ENCODE measurements around the gene RBM19. TPM values are rescaled to one million over a fixed set of nuclear protein-coding genes. Genes with fewer than 3 reads are reported as not detected.
"Not testable (repeated sequence)": the region's sequence is repeated elsewhere in the genome, so short reads cannot be mapped to it uniquely, and the experiment has no call there.

The RBM19 gene
- total RNA-seq, 1 experiment from 2014 or later: 61.7 TPM

DNA sequence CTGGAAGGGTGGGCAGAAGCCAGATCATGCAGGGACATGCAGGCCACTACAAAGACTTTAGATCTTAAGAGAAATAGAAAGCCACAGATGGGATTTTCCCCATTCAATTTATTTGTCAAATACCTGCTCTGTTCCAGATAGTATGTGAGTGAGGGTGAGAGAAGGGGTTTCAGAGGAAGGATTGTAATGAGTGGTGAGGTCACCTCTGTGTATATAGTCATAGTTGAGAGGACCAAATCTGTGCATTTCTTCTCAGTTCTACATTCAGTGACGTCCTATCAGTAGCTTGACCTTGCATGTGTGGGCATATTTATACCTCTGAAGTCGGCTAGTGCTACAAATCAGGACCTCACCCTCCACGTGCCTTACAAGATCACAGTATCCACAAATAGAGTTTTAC, 31.2 kb upstream of the RBM19 start:
- H3K27ac ChIP-seq (ENCODE audit: low read length): no peak overlapping the region
- H3K4me3 ChIP-seq (ENCODE audit: low read length): no peak overlapping the region
- ChIA-PET CTCF (no interaction called here), POLR2A (ENCODE audit: unreplicated experiment) (no interaction called here)
- H2AFZ ChIP-seq (ENCODE audit: low read length): no peak overlapping the region
- BruUV-seq (replicated peaks): no TSS peak
- no peaks in the 10 kb centered on the region for H3K4me1 ChIP-seq (ENCODE audit: insufficient read depth, low read length)
- H3F3A ChIP-seq (ENCODE audit: low read length, unreplicated experiment): no peaks in the 10 kb centered on the region
- no peaks in the 10 kb centered on the region for H3K9me3 ChIP-seq (ENCODE audit: low read length)
- intact Hi-C loops (cut with micrococcal nuclease): no loop called here
- no peak for DNase-seq
- no peaks in the 10 kb centered on the region for H3K36me3 ChIP-seq (ENCODE audit: low read depth, low read length)
- no peak overlapping the region for H3K9ac ChIP-seq (ENCODE audit: low read length)
- no peaks in the 10 kb centered on the region for H3K9me2 ChIP-seq (replicated peaks; ENCODE audit: low read length)
- no peaks in the 10 kb centered on the region for H4K20me1 ChIP-seq (ENCODE audit: low read length)
- TF ChIP-seq EZH2 (IDR thresholded peaks at IDR 0.05; ENCODE audit: low read length, unreplicated experiment) (no peak), EZH2phosphoT487 (IDR thresholded peaks at IDR 0.05; ENCODE audit: borderline replicate concordance, low read length) (no peak)
- TF ChIP-seq, protein P1, sequence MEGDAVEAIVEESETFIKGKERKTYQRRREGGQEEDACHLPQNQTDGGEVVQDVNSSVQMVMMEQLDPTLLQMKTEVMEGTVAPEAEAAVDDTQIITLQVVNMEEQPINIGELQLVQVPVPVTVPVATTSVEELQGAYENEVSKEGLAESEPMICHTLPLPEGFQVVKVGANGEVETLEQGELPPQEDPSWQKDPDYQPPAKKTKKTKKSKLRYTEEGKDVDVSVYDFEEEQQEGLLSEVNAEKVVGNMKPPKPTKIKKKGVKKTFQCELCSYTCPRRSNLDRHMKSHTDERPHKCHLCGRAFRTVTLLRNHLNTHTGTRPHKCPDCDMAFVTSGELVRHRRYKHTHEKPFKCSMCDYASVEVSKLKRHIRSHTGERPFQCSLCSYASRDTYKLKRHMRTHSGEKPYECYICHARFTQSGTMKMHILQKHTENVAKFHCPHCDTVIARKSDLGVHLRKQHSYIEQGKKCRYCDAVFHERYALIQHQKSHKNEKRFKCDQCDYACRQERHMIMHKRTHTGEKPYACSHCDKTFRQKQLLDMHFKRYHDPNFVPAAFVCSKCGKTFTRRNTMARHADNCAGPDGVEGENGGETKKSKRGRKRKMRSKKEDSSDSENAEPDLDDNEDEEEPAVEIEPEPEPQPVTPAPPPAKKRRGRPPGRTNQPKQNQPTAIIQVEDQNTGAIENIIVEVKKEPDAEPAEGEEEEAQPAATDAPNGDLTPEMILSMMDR (conservative IDR thresholded peaks at IDR 0.05; ENCODE audit: low read depth, low read length): no peak
- peaks cover 93% of the 10 kb centered on the region for H3K27me3 ChIP-seq (ENCODE audit: low read length)
- ATAC-seq: no peak
- H3K79me2 ChIP-seq (ENCODE audit: low read length): no peaks in the 10 kb centered on the region
- H3K4me2 ChIP-seq (ENCODE audit: low read length): no peak overlapping the region

DNA sequence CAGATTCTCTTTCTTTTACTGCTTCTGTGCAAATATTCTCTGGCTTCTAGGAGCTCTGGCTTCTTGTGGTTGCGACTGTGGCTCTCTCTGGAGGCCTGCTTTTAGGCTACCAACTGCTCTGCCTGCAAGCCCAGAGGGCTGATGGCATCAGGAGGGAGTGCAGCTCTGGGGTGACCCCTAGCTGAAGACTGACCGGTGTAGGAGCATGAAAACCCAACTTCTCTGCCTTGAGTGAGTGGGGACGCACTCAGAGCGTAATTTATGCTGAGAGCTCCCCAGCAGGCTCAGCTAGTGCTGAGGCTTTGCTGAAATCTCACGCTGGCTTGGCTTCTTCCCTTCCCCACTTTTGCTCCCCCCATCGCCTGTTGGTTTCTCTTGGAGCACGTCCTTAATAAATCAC, 29.9 kb upstream of the RBM19 start:
- Histone ChIP-seq H3K9me2 (replicated peaks; ENCODE audit: low read length) (no peaks in the 10 kb centered on the region), H3K79me2 (ENCODE audit: low read length) (no peaks in the 10 kb centered on the region), H4K20me1 (ENCODE audit: low read length) (no peaks in the 10 kb centered on the region), H3K9ac (ENCODE audit: low read length) (no peak overlapping the region), H3F3A (ENCODE audit: low read length, unreplicated experiment) (no peaks in the 10 kb centered on the region), H3K4me2 (ENCODE audit: low read length) (no peak overlapping the region), H3K27me3 (ENCODE audit: low read length) (peaks cover 93% of the 10 kb centered on the region), H3K9me3 (ENCODE audit: low read length) (no peaks in the 10 kb centered on the region), H3K27ac (ENCODE audit: low read length) (no peak overlapping the region), H2AFZ (ENCODE audit: low read length) (no peak overlapping the region), H3K36me3 (ENCODE audit: low read depth, low read length) (no peaks in the 10 kb centered on the region), H3K4me3 (ENCODE audit: low read length) (no peak overlapping the region), H3K4me1 (ENCODE audit: insufficient read depth, low read length) (no peaks in the 10 kb centered on the region)
- ChIA-PET POLR2A (ENCODE audit: unreplicated experiment) (no interaction called here), CTCF (interaction anchor here (1.0 kb wide), 2 partner anchors 16 to 513 kb away, joined by 3 read pairs; no protein-coding TSS in a partner anchor)
- DNase-seq: no peak
- ATAC-seq: peak; percentile 50; the same call in 1 of the 2 replicates
- intact Hi-C loops (cut with micrococcal nuclease): no loop called here
- TF ChIP-seq EZH2phosphoT487 (IDR thresholded peaks at IDR 0.05; ENCODE audit: borderline replicate concordance, low read length) (no peak), EZH2 (IDR thresholded peaks at IDR 0.05; ENCODE audit: low read length, unreplicated experiment) (no peak)
- TF ChIP-seq, protein P1 (conservative IDR thresholded peaks at IDR 0.05; ENCODE audit: low read depth, low read length): 0 out of 2 replicates have a peak, but pooled peaks have one; percentile 16
- no TSS peak for BruUV-seq (replicated peaks)

DNA sequence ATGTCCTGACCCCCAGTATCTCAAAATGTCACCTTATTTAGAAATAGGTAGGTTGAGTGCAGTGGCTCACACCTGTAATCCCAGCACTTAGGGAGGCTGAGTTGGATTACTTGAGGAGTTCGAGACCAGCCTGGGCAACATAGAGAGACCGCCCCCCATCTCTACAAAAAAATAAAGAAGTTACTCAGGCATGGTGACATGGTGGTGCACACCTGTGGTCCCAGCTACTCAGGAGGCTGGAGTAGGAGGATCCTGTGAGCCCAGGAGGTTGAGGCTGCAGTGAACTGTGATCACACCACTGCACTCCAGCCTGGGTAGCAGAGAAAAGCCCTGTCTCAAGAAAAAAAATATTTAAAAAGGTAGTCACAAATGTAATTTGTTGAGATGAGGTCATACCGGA, 27.9 kb upstream of the RBM19 start:
- Histone ChIP-seq H3K36me3 (ENCODE audit: low read depth, low read length) (no peaks in the 10 kb centered on the region), H3K79me2 (ENCODE audit: low read length) (no peaks in the 10 kb centered on the region), H3K9ac (ENCODE audit: low read length) (no peak overlapping the region), H3K9me3 (ENCODE audit: low read length) (no peaks in the 10 kb centered on the region), H3F3A (ENCODE audit: low read length, unreplicated experiment) (no peaks in the 10 kb centered on the region), H3K4me2 (ENCODE audit: low read length) (no peak overlapping the region), H3K4me3 (ENCODE audit: low read length) (no peak overlapping the region), H3K27me3 (ENCODE audit: low read length) (peaks cover 88% of the 10 kb centered on the region), H3K27ac (ENCODE audit: low read length) (no peak overlapping the region), H3K9me2 (replicated peaks; ENCODE audit: low read length) (no peaks in the 10 kb centered on the region), H2AFZ (ENCODE audit: low read length) (no peak overlapping the region), H3K4me1 (ENCODE audit: insufficient read depth, low read length) (no peaks in the 10 kb centered on the region), H4K20me1 (ENCODE audit: low read length) (no peaks in the 10 kb centered on the region)
- DNase-seq: no peak
- no peak for ATAC-seq
- intact Hi-C loops (cut with micrococcal nuclease): no loop called here
- TF ChIP-seq EZH2phosphoT487 (IDR thresholded peaks at IDR 0.05; ENCODE audit: borderline replicate concordance, low read length): no peak
- TF ChIP-seq, protein P1 (conservative IDR thresholded peaks at IDR 0.05; ENCODE audit: low read depth, low read length): no peak
- no peak for TF ChIP-seq EZH2 (IDR thresholded peaks at IDR 0.05; ENCODE audit: low read length, unreplicated experiment)
- ChIA-PET POLR2A (ENCODE audit: unreplicated experiment) (no interaction called here), CTCF (no interaction called here)
- BruUV-seq (replicated peaks): no TSS peak

DNA sequence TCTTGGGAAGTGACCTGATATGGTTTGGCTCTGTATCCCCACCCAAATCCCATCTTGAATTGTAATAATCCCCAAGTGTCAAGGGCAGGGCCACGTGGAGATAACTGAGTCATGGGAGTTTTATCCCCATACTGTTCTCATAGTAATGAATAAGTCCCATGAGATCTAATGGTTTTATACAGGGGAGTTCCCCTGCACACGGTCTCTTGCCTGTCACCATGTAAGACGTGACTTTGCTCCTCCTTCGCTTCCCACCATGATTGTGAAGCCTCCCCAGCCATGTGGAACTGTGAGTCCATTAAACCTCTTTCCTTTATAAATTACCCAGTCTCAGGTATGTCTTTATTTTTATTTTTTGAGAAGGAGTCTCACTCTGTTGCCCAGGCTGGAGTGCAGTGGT, 26.6 kb upstream of the RBM19 start:
- H3K27me3 ChIP-seq (ENCODE audit: low read length): peaks cover 89% of the 10 kb centered on the region
- H3K4me1 ChIP-seq (ENCODE audit: insufficient read depth, low read length); H3K27ac ChIP-seq (ENCODE audit: low read length); H2AFZ ChIP-seq (ENCODE audit: low read length); ATAC-seq; H3K79me2 ChIP-seq (ENCODE audit: low read length); CTCF ChIA-PET; H3K4me3 ChIP-seq (ENCODE audit: low read length); H4K20me1 ChIP-seq (ENCODE audit: low read length); H3K9ac ChIP-seq (ENCODE audit: low read length); POLR2A ChIA-PET (ENCODE audit: unreplicated experiment); H3K9me3 ChIP-seq (ENCODE audit: low read length); H3K36me3 ChIP-seq (ENCODE audit: low read depth, low read length); BruUV-seq (replicated peaks); H3K9me2 ChIP-seq (replicated peaks; ENCODE audit: low read length); DNase-seq; intact Hi-C loops (cut with micrococcal nuclease); H3K4me2 ChIP-seq (ENCODE audit: low read length); H3F3A ChIP-seq (ENCODE audit: low read length, unreplicated experiment): not testable (repeated sequence)

All from PC-3 (cell line).